HG02870 (cell line): Measurements from ENCODE around the gene MAP3K15.
"Not testable (repeated sequence)": the region's sequence is repeated elsewhere in the genome, so short reads cannot be mapped to it uniquely, and the experiment has no call there.

ENCODE experiments used
- ATAC-seq: cut with Tn5 transposase; IDR thresholded peaks from one replicate; pipeline ENCODE4 v1.9.1; 2021; ENCODE audit warnings: mild to moderate bottlenecking, moderate library complexity; ENCODE audit not compliant: unreplicated experiment

Gene MAP3K15

DNA sequence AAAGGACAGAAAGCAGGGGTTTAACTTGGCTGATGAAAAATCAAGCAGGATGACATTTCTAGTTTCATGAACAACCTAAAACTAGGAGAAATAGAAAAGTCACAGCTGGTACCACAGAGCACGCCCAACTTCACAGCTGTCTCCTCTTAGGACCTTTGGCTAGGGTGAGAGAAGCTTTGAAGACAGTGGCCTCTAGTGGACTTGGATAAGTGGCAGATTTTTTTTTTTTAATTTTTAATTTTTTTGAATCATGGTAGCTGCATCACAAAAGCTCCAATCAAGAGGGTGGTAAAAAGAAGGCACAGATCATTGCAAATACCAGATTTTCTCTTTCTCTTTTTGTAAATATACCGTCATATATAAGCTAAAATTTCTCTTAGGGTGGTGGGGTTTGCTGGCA is 20.2 kb upstream of the MAP3K15 start:
- no peak for ATAC-seq

DNA sequence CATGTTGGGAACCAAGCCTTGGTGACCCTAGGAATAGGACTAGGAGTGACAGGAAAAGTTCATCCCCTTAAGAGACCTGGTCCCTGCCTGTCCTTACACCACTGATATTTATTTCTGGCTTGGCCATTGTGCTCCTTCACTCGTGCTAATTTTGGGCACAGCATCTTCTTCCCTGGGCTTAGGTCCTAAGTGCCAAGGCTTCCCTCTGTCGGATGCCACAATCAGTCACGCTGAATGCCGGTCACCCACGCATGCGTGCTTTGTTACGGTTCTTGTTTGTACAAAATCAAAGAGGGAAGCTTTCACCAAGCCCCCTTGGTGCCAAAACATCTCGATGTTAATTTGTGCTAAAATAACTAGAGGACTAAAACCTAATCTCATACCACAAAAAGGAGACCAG is 17.4 kb upstream of the MAP3K15 start:
- no peak for ATAC-seq

DNA sequence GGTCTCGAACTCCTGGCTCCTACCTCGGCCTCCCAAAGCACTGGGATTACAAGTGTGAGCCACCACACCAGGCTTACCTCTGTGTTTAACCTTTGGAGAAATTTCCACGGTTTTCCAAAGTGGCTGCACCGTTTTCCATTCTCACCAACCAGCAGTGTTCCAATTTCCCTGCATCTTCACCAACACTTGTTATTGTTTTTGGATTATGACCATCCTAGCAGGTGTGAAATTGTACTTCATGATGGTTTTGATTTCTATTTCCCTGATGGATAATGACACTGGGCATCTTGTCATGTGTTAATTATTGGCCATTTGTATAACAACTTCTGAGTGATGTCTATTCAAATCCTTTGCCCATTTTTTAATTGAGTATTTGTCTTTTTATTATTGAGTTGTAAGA is 2.7 kb upstream of the MAP3K15 start:
- ATAC-seq = no peak

DNA sequence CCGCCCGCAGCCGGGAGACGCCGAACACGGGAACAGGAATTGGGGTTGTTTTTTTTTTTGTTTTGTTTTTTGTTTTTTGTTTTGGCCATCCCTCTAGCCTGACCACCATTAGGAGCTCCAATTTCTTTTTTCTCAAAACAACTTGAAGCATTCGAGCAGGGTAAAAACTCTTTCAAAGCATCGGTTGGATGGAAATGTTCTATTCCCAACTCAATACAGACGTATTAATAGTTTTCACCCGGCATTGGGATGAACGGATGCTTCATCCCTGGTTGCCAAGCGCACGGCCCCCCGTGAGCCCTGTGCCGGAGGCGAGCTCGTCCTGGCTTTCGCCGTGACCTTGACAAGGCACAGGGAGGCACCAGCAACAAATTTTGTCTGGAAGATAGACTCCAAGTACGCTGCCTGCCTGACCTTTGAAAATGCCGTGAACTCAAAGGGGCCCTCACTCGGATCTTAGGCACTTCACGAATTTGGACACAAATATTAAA is 352 bp upstream of the MAP3K15 start:
- ATAC-seq = no peak

DNA sequence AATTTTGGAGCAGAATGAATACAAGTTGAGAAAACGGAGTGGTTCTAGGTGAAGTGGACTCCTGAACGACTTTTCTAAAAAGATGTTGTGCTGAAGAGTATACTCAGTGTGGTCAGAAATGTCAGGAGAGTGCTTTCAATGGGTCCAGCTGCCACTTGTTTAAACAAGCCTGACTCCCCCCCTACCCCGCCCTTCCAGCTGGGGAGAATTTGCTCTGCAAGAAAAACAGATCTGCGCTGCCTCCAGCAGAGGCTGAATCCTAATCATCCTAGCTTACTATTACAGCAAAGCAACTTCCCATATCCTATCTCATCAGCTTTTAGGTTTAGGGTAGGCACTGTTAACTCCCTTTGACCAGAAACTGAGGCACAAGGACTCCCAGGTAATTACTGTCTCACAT is 1.9 kb downstream of the MAP3K15 start:
- no peak for ATAC-seq

DNA sequence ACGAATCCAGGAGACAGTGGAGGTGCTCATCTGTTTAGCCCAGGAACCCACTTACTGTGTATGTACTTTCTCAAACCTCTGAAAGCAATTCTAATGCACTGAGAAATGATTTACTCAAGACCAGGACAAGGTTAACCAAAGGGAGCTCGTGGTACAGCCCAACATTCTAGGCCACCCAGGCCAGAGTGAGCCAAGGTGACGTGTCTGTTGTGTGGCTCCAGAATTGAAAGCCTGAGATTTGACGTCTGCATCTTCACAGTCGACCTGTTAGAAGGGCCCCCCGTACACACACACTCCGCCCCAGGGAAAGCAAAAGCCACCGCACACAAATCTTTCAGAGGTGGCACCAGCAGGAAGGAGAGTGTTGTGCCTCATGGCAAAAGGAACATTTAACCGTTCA is 2.3 kb downstream of the MAP3K15 start:
- no peak for ATAC-seq

DNA sequence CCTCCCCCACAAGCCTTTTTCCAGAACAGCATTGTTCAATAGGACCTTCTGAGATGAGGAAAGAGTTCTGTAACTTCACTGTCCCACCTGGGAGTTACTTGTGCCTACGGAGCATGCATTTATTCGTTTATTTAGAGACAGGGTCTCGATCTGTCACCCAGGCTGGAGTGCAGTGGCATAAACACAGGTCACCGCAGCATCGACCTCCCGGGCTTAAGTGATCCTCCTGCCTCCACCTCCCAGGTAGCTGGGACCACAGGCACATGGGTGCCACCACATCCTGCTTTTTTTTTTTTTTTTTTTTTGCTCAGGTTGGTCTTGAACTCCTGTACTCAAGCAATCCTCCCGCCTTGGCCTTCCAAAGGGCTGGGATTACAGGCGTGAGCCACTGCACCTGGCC is 2.9 kb downstream of the MAP3K15 start:
- no peak for ATAC-seq

DNA sequence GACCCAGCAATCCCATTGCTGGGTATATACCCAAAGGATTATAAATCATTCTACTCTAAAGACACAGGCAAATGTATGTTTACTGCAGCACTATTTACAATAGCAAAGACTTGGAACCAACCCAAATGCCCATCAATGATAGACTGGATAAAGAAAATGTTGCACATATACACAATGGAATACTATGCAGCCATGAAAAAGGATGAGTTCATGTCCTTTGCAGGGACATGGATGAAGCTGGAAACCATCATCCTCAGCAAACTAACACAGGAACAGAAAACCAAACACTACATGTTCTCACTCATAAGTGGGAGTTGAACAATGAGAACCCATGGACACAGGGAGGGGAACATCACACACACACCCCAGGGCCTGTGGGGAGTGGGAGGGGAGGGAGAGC is 3.5 kb downstream of the MAP3K15 start:
- not testable (repeated sequence) for ATAC-seq

DNA sequence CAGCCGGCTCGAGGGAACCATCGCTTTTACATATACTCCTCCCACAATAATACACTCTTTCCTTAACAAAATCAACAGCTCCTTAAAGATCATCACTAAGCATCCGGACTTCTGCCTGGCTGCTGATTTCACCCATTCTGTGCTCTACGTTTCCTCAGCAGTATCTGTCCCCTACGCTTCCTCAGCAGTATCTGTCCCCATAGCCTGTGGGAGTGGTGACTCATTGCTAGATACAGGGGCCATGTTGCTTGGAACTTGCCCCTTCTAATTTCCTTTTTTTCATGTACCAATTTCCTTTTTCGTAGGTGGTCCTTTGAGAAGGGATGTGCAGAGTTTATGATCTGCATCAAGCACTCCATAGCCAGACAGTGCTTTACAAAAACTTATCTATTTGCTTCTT is 18.6 kb downstream of the MAP3K15 start:
- no peak for ATAC-seq

DNA sequence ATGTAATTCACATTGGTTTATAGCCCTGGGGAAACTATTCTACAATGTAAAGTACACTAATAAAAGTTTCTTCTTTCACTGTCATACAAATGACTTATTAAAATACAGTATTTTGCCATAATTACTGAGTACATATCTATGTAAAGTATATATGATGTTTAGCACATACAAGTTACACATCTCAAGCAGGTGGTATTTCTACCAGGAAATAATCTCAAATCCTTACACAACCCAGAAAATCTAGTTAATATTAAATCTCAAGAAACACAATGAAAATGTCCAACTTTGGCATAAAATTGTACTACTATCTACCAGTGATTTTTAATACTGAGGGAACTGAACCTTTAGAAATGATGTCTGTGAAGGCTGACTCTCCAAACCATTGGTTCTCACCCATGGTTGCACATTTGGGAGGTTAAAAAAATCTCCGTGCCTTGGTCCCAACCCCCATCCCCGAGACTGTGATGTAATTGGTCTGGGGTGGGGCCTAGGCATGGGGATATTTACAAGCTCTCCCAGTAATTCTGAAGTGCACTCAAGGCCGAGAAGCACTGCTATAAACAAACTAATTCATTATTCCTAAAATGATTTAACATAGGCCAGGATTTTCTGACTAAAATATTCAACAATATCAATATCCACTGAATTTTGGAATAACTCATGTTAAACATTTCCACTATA is 27.6 kb downstream of the MAP3K15 start:
- no peak for ATAC-seq

DNA sequence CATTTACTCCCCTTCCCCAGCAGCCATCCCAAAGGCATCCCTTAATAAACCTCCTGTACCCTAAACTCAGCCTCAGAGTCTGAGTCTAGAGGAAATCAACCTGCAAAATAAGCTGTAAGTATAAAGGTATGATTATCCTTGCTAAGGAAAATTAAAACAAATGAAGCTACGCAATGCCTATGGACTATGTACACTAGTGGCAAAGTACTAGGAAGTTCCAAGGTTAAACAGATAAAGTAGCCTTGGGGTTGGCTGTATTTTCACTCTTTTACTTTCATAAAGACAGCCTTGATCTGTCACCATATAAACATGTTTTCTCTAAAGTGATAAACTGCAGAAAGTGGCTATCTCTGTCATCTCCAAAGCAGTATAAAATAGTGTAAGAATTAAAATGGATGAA is 35.9 kb downstream of the MAP3K15 start:
- no peak for ATAC-seq

DNA sequence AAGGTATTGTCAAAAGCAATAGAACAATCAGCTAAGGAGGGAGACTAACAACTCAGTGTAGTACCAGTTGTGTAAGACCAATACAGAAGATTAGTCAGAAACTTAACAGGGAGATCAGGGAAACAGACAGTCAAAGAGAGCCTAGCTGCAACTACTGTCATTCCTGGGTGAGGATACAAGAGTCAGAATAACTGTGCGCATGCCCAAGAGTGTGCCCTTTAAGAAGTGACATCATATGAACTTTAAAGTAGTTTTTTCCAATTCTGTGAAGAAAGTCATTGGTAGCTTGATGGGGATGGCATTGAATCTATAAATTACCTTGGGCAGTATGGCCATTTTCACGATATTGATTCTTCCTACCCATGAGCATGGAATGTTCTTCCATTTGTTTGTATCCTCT is 46.9 kb downstream of the MAP3K15 start:
- ATAC-seq = not testable (repeated sequence)

DNA sequence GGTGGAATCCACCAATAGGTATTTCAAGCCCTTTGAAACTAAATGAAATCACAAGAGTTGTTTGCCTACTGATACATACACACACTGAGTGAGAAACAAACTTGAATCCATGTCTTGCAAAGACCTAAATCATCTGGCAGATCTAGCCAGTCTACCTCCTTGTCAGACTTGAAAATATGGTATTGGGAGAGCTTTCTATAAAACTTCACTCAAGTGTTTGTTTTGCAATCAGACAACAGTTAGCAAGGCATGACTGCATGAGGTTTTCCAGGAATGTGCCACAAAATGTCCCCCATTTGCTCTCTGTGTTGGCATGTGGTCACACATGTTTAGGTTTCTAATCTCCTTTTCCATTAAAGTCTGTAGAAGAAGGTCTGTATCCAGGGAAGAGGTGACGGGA is 52.4 kb downstream of the MAP3K15 start:
- no peak for ATAC-seq

DNA sequence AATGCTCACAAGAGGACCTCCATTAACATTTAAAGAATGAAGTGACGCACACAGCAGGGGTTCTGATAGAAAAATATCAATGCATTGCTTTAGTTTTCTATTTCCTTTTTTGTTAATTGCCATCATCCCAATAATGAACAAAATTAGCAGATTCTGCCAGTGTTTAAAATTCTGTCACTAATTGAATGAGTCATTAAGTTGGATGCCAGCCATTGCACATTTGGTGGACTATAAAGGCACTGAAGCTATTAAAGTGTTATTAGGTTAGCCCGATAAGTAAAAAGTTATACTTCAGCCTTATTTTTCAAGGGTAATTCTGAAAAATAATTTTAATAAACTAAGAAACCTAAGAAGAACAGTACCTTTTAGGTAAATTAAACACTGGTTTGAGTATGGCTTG is 53.1 kb downstream of the MAP3K15 start:
- ATAC-seq = no peak

DNA sequence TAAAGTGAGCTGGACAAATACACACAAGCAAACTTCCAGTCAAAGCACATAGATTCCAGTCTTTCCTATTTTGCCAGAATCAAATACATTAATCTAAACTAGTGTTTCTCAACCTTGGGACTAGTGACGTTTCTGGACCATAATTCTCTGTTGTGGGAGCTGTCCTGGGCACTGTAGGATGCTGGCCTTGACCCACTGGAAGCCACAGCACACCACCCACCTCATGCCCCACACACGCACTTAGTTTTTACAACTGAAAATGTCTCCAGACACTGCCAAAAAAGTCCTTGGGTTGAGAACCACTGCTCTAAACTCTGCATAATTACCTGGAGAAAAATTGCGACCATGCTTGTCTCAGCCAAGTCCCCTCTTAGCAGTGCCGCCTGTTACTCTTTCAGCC is 57.6 kb downstream of the MAP3K15 start:
- no peak for ATAC-seq

DNA sequence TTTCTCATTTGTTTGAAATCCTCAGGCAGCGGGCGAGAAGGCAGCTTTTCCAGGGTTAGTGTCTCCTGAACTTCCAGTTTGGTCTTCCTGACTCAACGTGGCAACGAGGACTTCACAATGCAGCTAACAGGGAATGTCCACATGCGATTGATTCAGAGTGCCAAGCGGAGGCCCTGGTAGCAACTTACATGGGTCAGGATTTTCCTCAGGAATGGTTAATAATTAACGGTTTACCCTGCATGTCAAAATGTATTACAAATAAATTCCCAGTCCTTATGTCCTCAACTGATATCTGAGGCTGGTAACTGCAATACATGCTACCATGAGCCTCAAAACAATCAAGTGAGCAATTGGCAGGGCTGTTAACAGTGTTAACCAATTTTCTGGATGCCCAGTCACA is 67.2 kb downstream of the MAP3K15 start:
- no peak for ATAC-seq

DNA sequence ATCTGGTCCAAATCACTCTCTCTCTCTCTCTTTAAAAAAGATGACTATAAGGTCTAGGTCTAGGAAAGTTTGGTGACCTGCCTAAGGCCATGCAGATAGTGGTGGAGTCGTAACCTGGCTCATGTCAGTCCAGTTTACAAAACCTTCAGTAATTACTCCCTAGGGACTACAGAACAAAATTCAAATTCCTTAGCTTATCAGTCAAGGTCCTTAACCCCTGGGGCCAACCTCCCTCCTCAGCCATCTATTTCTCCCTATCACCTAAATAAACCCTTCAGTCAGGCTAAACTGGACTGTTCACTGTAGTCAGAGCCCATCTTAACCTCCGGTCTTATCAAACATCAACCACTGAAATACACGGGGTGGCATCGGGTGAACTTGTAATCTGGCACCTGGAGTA is 68.9 kb downstream of the MAP3K15 start:
- ATAC-seq = no peak

DNA sequence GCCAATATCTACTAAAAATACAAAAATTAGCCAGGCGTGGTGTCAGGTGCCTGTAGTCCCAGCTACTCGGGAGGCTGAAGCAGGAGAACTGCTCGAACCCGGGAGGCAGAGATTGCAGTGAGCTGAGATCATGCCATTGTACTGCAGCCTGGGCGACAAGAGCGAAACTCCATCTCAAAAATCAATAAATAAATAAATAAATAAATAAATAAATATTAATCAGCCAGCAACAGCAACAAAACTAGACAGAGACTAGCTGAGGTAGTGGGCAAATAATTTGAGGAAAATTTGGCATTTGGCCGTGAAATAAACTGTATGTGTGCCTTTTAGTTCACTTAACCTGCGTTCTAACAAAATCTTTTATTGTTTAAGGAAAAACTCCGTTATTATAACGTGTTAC is 69.5 kb downstream of the MAP3K15 start:
- ATAC-seq = not testable (repeated sequence)

DNA sequence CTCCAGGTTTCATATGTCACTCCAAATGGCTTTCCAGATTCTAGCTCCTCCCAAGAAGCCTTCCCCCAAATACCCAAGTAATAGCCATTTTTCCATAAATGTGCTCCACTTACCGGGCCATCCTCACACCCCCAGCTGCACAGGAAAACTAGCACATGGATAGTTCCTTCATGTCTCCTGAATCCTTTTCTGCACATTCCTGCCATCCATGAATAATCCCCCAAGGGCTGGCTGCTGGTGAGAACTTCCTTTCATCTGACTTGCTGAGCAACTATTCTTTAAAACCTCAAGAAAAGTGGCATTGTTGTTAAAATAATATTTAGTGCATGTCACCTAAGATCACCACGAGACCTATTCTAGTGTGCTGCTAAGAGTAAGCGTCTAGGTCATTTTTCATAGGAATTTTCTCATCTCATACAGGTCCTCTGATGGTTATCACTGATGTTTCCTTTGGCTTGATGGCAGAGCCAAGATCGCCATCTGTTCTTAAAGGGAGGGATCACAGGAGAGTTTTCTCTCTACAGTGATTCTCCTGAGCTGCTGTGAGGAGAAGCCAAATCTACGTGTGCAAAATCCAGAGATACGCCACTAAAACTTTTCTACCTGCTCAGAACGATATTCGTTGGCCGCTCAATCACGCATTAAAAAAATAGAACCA is 71.3 kb downstream of the MAP3K15 start:
- ATAC-seq = no peak

DNA sequence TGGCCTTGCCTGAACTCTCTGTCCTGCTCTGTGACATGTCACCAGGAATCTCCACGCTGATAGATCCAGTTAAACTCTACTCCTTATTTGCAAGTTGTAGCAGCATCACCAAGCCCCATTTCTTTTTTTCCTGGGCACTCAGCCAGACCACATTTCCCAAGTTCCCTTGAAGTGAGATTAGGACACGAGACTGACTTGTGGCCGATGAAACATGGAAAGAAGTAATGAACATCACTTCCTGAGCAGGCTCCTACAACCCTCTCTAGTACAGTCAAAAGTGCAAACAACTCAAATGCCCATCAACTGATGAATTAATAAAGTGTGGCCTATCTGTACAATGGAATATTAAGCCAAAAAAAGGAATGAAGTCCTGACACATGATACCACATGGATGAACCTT is 74.6 kb downstream of the MAP3K15 start:
- ATAC-seq = no peak

DNA sequence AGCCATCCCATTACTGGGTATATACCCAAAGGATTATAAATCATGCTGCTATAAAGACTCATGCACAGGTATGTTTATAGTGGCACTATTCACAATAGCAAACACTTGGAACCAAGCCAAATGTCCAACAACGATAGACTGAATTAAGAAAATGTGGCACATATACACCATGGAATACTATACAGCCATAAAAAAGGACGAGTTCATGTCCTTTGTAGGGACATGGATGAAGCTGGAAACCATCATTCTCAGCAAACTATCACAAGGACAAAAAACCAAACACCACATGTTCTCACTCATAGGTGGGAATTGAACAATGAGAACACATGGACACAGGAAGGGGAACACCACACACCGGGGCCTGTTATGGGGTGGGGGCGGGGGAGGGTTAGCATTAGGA is 92.6 kb downstream of the MAP3K15 start:
- ATAC-seq = not testable (repeated sequence)

DNA sequence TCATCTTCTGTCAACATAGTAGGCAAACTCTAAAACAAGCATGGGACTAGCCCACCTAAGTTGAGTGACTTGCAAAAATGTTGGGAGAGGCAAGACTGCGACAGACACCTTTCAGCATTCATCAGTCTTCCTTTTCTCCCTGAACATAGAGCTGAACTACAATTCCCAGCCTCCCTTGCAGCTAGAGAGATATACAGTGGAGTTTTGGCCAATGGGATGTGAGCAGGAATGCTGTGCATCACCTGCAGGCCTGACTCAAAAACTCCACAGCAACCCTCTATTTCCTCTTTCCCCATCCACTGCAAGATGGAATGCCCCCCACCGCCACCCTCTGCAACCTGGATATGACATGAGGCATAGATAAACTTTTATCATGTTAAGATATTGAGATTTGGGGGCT is 105.0 kb downstream of the MAP3K15 start:
- ATAC-seq = no peak

DNA sequence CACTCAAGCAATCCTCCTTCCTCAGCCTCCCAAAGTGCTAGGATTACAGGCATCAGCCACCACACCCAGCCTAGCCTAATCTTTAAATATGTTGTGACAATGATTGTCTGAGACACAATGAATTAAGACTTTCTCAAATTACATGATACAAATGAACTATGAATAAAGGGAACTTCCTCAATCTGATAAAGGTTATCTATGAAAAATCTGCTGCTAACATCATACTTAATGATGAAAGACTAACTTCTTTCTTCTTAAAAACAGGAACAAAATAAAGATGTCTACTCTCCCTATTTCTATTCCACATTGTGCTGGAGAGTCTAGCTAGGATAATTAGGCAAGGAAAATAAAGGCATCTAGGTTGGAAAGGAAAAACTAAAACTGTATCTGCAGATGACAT is 111.6 kb downstream of the MAP3K15 start:
- no peak for ATAC-seq
